ENCODE results near the gene DLGAP4. TPM values are rescaled to one million over a fixed set of nuclear protein-coding genes. Genes with fewer than 3 reads are reported as not detected.

Gene DLGAP4
- total RNA-seq, 3 donors from 2014 or later, result 22.0 to 26.9 (median 24.0) TPM

- H3K36me3 ChIP-seq, result no peaks in the 10 kb centered on the region
- H3K27me3 ChIP-seq, result peaks cover 0 to 26% of the 10 kb centered on the region in 2 donors
- no peak overlapping the region for H3K4me3 ChIP-seq
- DNase-seq (ENCODE audit: low spot score in 2 of 2), result no peak
- intact Hi-C loops (cut with DNase I; ENCODE audit: low total_unique reads), result no loop called here
- no peaks in the 10 kb centered on the region for H3K4me1 ChIP-seq
- no peak for TF ChIP-seq POLR2A (IDR thresholded peaks at IDR 0.05)
- no peak for TF ChIP-seq POLR2AphosphoS5 (IDR thresholded peaks at IDR 0.05)
- TF ChIP-seq CTCF (IDR thresholded peaks at IDR 0.05), result no peak
- no peak overlapping the region for H3K27ac ChIP-seq
- no peaks in the 10 kb centered on the region for H3K9me3 ChIP-seq
These were observed 96.6 kb downstream of the DLGAP4 start for GRCh38 chr20:36402708-36403107.

GRCh38 chr20:36404435-36404978, 98.4 kb downstream of the DLGAP4 start:
- intact Hi-C loops (cut with DNase I; ENCODE audit: low total_unique reads), result no loop called here
- TF ChIP-seq CTCF (IDR thresholded peaks at IDR 0.05) (no peak), POLR2AphosphoS5 (IDR thresholded peaks at IDR 0.05) (no peak), POLR2A (IDR thresholded peaks at IDR 0.05) (no peak)
- Histone ChIP-seq H3K36me3 (no peaks in the 10 kb centered on the region), H3K27me3 (peaks cover 0 to 26% of the 10 kb centered on the region in 2 donors), H3K4me1 (no peaks in the 10 kb centered on the region), H3K27ac (no peak overlapping the region), H3K9me3 (no peaks in the 10 kb centered on the region), H3K4me3 (no peak overlapping the region)
- DNase-seq (ENCODE audit: low spot score in 2 of 2), result no peak

- Histone ChIP-seq H3K4me3 (no peak overlapping the region), H3K36me3 (no peaks in the 10 kb centered on the region), H3K4me1 (no peaks in the 10 kb centered on the region), H3K27ac (no peak overlapping the region), H3K9me3 (no peaks in the 10 kb centered on the region), H3K27me3 (peaks cover 0 to 26% of the 10 kb centered on the region in 2 donors)
- no peak for TF ChIP-seq CTCF (IDR thresholded peaks at IDR 0.05)
- no peak for TF ChIP-seq POLR2AphosphoS5 (IDR thresholded peaks at IDR 0.05)
- no peak for TF ChIP-seq POLR2A (IDR thresholded peaks at IDR 0.05)
- intact Hi-C loops (cut with DNase I; ENCODE audit: low total_unique reads), result no loop called here
- no peak for DNase-seq (ENCODE audit: low spot score in 2 of 2)
These were observed 99.1 kb downstream of the DLGAP4 start for GRCh38 chr20:36405255-36405654.

GRCh38 chr20:36407199-36407733, 101.1 kb downstream of the DLGAP4 start:
- TF ChIP-seq POLR2AphosphoS5 (IDR thresholded peaks at IDR 0.05) (no peak), POLR2A (IDR thresholded peaks at IDR 0.05) (no peak), CTCF (IDR thresholded peaks at IDR 0.05) (no peak)
- Histone ChIP-seq H3K4me3 (no peak overlapping the region), H3K4me1 (no peaks in the 10 kb centered on the region), H3K27ac (no peak overlapping the region), H3K27me3 (peaks cover 0 to 14% of the 10 kb centered on the region in 2 donors), H3K9me3 (no peaks in the 10 kb centered on the region), H3K36me3 (no peaks in the 10 kb centered on the region)
- intact Hi-C loops (cut with DNase I; ENCODE audit: low total_unique reads), result no loop called here
- no peak for DNase-seq (ENCODE audit: low spot score in 2 of 2)

GRCh38 chr20:36408219-36408618, 102.1 kb downstream of the DLGAP4 start:
- no peak for DNase-seq (ENCODE audit: low spot score in 2 of 2)
- Histone ChIP-seq H3K4me3 (no peak overlapping the region), H3K27ac (no peak overlapping the region), H3K36me3 (no peaks in the 10 kb centered on the region), H3K9me3 (no peaks in the 10 kb centered on the region), H3K27me3 (peaks cover 0 to 5% of the 10 kb centered on the region in 2 donors), H3K4me1 (no peaks in the 10 kb centered on the region)
- intact Hi-C loops (cut with DNase I; ENCODE audit: low total_unique reads), result no loop called here
- TF ChIP-seq POLR2AphosphoS5 (IDR thresholded peaks at IDR 0.05) (no peak), CTCF (IDR thresholded peaks at IDR 0.05) (no peak), POLR2A (IDR thresholded peaks at IDR 0.05) (no peak)

All from breast epithelium (tissue), 4 donors.